CD4-positive, alpha-beta T cell treated with Interleukin-15 for 4 hours (primary cell): ENCODE measurements around the gene TASOR.
"Not testable (repeated sequence)": the region's sequence is repeated elsewhere in the genome, so short reads cannot be mapped to it uniquely, and the experiment has no call there.

Experiments used
- DNase-seq: peaks from one replicate; pipeline ENCODE4 v3.0.0-alpha.2; 2020; ENCODE audit warnings: low spot score

TASOR gene, protein sequence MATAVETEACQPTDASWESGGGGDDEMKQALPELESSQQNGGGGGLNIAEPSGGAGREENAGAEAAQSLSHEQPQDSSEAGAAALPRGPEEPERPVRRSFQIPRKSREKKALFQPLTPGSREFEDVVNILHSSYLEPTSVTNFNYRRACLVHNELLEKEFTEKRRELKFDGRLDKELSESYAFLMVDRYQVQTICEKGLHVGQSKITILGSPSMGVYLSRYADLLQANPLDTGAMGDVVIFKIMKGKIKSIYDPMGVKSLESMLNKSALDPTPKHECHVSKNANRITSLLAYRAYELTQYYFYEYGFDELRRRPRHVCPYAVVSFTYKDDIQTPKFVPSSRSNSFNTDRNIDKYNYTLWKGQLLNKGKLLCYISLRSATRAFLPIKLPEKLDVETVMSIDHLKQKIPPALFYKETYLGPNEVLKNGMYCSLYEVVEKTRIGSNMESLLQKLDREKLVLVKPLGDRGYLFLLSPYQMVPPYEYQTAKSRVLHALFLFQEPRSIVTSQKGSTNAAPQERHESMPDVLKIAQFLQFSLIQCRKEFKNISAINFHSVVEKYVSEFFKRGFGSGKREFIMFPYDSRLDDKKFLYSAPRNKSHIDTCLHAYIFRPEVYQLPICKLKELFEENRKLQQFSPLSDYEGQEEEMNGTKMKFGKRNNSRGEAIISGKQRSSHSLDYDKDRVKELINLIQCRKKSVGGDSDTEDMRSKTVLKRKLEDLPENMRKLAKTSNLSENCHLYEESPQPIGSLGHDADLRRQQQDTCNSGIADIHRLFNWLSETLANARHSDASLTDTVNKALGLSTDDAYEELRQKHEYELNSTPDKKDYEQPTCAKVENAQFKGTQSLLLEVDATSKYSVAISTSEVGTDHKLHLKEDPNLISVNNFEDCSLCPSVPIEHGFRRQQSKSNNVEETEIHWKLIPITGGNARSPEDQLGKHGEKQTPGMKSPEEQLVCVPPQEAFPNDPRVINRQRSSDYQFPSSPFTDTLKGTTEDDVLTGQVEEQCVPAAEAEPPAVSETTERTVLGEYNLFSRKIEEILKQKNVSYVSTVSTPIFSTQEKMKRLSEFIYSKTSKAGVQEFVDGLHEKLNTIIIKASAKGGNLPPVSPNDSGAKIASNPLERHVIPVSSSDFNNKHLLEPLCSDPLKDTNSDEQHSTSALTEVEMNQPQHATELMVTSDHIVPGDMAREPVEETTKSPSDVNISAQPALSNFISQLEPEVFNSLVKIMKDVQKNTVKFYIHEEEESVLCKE (N-terminal part only)

DNA sequence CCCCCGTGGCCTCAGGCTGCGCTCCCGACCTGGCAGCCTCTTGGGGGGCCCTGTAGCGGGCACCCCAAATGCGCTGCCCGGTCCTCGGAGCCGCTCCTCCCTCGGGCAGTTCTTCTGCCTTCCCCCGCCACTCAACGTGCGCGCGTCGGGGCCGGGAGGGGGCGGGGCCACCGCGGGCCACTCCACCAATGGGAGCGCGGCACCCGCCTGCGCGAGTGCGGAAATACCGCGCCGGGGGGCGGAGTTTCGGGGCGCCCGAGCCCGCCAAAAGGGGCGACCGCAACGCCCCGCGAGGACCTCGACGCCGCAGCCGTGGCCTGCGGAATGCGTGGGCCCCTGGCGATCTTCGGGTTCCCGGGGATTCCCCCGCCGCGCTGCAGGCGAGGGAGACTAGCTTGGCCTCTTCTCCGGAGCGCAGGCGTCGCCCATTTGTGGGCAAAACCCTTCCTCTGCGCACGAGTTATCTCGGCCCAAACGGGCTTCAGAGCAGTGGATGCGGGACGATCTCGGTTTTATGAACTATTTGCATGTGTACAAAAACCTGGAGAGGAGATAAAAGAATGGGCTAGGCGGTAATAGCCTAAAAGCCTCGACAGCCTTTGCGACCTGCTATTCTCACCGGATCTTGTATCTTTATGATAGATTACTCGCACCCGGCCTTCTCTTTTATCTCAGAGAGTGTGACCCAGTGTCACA lies at the start of gene TASOR:
TSS of gene TASOR (minus strand) at position 144 of the 696 bp plus-strand sequence. CDS start 259 bp downstream, outside the sequence.
- DNase-seq: peak; percentile 90

- DNase-seq: no peak
Observed at GRCh38 chr3:56732109-56732508, 49.0 kb upstream of the TASOR start.

GRCh38 chr3:56725175-56725574 lies 42.1 kb upstream of the TASOR start:
- DNase-seq: peak; percentile 61

- no peak for DNase-seq
Observed at GRCh38 chr3:56724676-56725075, 41.6 kb upstream of the TASOR start.

- DNase-seq: no peak
Observed at GRCh38 chr3:56720849-56721248, 37.8 kb upstream of the TASOR start.

GRCh38 chr3:56718809-56719208 lies 35.7 kb upstream of the TASOR start:
- DNase-seq: not testable (repeated sequence)

DNA sequence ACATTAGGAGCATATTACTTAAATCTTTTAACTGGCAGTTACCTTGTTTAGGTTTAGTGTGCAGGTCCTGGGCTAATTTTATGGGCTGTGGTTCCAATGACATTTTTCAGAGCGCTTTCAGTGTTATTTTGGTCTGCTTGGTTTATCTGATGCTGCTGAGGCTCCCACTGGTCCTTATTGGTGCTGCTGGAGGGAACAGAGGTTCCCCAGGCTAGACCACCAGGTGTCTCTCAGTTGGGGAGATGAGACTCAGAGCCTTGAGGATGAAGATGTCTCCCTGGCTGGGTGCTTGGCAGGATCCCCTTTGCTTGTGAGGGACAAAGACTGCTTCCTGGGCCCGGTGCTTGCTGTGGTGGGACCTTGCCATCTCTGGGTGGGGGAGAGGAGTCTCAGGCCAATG lies 28.3 kb upstream of the TASOR start:
- no peak for DNase-seq

DNA sequence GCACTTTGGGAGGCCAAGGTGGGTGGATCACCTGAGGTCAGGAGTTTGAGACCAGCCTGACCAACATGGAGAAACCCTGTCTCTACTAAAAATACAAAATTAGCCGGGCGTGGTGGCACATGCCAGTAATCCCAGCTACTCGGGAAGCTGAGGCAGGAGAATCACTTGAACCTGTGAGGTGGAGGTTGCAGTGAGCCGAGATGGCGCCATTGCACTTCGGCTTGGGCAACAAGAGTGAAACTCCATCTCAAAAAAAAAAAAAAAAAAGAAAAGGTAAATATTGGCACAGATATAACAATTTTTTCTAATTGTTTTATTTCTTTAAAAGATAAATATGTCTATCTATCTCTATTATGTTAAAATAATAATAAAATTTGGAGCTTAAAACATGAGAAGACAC lies 24.3 kb upstream of the TASOR start:
- peak; percentile 42 for DNase-seq

GRCh38 chr3:56706629-56707028 lies 23.6 kb upstream of the TASOR start:
- no peak for DNase-seq

DNA sequence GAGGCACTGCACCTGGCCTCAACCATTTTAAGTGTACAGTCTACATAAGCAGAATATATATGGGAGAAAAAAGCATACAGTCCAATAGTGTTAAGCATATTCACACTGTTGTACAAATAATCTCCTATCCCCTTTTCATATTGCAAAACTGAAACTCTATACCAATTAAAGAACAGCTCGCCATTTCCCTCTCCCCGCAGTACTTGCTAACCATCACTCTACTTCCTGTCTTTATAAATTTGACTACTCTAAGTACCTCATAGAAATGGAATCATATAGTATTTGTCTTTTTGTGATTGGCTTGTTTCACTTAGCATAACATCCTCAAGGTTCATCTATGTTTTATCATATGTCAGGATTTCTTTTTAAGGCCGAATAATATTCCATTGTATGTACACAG lies 21.6 kb upstream of the TASOR start:
- DNase-seq: no peak

DNA sequence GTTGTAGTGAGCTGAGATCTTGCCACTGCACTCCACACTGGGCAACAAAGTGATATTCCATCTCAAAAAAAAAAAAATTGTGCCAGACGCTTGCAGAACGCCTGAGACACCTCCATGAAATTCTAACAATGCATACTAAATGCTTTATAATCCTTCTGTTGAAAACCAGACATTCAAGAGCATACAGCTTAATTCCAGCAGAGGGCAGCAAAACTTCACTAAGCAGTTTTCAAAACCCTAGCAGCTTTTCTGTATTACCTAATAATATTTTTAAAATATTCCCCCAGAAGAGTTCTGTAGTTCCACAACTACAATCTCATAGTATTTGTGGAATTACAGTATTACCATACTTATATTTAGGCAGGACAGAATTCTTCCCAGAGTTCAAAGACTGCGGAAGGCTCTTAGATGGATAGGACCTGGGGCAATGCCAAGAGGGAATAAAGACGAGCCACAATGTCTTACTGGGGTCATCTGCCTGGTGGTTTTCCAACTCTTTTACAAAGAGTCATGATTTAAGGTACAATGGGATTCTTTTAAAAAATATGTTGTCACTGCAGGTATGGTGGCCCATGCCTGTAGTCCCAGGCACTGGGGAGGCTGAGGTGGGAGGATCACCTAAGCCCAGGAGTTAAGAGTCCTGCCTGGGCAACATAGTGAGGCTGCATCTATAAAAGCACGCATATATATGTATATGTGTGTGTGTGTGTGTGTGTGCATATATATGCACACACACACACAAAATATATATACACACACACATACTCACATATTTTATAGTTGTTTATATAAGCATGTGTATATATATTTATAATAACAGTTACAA lies 19.6 kb upstream of the TASOR start:
- DNase-seq: peak; percentile 78

- no peak for DNase-seq
Observed at GRCh38 chr3:56700151-56700550, 17.1 kb upstream of the TASOR start.

- DNase-seq: peak; percentile 27
Observed at GRCh38 chr3:56694867-56695683, 12.0 kb upstream of the TASOR start.

GRCh38 chr3:56693750-56694149 lies 10.7 kb upstream of the TASOR start:
- DNase-seq: no peak

GRCh38 chr3:56692520-56693433 lies 9.7 kb upstream of the TASOR start:
- peak; percentile 53 for DNase-seq

- DNase-seq: not testable (repeated sequence)
Observed at GRCh38 chr3:56692001-56692365, 8.9 kb upstream of the TASOR start.

DNA sequence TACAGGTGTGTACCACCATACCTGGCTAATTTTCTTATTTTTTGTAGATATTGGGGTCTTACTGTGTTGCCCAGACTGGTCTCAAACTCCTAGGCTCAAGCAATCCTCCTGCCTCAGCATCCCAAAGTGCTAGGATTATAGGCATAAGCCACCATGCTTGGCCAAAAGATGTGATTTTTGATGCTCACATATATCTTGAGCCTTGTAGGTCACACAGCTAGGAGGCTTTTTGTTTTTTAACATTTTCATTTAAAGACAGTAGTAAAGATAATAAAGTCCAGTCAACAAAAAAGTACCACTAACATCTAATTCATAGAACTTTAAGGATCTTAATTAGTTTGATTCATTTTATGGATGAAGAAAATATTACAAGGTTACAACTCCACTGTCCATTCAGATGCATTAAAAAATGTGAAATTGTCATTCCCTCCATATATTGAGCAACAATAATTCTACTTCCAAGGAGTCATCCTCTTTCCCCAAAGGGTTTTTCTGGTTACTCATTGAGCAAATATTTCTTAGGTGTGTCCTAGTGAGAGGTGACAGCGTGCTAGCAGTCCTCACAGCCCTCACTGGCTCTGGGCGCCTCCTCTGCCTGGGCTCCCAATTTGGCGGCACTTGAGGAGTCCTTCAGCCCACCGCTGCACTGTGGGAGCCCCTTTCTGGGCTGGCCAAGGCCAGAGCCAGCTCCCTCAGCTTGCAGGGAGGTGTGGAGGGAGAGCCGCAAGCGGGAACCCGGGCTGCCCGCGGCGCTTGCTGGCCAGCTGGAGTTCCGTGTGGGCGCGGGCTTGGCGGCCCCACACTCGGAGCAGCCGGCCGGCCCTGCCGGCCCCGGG lies 8.3 kb upstream of the TASOR start:
- DNase-seq: no peak

DNA sequence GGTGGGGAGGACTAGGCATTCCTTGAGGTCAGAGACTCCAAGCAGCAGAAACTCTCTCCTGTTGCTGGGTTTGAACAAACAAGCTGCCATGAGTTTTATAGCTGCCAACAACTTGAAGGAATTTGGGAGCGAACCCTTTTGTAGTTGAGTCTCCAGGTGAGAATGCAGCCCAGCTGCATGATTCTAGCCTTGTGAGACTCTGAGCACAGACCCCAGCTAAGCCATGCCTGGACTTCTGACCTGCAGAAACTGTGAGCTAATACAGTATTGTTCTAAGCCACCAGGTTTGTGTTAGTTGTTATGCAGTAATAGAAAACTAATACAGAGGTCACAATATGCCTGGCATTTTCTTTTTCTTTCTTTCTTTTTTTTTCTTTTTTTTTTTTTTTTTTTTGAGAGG lies 6.2 kb upstream of the TASOR start:
- no peak for DNase-seq
